GM12872 (cell line): ENCODE results near the gene MRPL40.

Source experiments
- TF ChIP-seq, protein P1 (sequence below): IDR thresholded peaks from 3 replicates; pipeline ENCODE4 v1.5.1; 2011; ENCODE audit warnings: low read depth, mild to moderate bottlenecking, low read length, moderate library complexity; ENCODE audit not compliant: insufficient read depth

Gene MRPL40

GRCh38 chr22:19394274-19395050, 37.9 kb upstream of the MRPL40 start:
- TF ChIP-seq, protein P1, sequence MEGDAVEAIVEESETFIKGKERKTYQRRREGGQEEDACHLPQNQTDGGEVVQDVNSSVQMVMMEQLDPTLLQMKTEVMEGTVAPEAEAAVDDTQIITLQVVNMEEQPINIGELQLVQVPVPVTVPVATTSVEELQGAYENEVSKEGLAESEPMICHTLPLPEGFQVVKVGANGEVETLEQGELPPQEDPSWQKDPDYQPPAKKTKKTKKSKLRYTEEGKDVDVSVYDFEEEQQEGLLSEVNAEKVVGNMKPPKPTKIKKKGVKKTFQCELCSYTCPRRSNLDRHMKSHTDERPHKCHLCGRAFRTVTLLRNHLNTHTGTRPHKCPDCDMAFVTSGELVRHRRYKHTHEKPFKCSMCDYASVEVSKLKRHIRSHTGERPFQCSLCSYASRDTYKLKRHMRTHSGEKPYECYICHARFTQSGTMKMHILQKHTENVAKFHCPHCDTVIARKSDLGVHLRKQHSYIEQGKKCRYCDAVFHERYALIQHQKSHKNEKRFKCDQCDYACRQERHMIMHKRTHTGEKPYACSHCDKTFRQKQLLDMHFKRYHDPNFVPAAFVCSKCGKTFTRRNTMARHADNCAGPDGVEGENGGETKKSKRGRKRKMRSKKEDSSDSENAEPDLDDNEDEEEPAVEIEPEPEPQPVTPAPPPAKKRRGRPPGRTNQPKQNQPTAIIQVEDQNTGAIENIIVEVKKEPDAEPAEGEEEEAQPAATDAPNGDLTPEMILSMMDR: no peak

DNA sequence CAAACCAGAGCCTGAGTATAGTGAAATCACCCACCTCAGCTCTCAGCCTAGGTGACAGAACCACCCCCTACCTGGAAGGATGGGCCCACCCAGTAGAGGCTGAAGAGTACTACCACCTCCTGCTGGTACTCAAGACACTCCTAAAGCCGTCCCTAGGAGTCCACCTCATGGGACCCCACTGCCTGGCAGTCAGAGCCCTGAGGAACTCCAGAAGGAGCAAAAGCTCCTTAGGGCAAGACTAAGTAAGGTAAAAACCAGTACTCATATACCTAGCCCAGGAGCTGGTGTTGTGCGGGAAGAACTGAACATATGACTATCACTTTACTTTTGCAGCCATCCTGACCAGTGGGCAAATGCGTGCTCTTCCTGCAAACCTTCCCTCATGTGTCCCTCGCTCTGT, 37.1 kb upstream of the MRPL40 start:
- TF ChIP-seq, protein P1: no peak

- TF ChIP-seq, protein P1: no peak
Observed at GRCh38 chr22:19396561-19396933, 35.8 kb upstream of the MRPL40 start.

DNA sequence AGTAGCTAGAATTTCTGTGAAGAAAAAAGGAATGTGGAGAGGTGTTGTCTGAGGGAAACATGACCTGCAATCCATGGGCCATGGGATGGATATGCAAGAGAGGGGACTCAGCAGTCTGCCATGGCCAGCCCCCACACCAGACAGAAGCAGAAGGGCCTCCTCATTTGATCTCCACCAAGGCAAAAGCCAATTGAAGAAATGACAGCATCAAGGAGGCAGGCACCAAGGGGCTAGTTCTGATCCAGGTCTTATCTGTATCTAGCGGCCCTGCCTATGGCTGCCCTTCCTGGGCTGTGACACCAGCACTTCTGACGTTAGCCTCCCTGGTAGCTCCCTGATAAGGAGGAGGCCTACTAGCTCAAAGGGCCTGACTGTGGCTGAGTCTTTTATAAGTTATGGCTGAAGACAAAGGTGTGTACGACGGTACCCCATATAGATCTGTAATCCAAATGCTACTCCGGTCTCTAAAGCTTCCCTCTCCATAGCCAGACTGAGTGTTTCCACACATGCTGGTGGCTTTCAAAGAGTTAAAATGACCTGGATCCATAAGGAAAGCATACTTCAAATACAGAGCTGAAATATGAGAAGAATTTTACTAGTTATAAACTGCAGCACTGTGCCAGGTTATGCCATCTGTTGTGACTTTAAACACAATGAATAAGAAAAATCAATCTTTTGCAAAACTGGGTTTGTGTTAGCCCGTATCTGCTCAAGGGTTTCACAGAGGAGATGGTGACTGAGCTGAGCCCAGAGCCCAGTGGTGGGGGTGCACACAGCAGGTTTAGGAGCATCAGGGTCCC, 35.2 kb upstream of the MRPL40 start:
- TF ChIP-seq, protein P1: no peak

DNA sequence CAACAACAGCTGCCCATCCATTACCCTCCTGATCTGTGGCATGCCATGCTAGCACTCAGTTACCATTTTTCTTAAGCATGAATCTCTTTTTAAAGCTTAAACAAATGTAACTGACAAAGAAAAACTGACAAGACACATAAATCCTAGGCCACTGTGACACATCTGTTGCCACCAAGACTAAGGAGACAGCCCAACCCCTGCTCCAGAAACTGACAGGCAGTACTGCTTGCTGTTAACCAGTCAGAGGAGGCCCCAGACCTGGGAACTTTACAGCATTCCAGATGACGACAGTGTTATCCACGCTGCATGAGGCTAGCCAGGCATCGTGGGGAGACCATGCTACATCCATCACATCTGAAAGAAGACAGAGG, 34.6 kb upstream of the MRPL40 start:
- TF ChIP-seq, protein P1: no peak

GRCh38 chr22:19398206-19398605, 34.1 kb upstream of the MRPL40 start:
- TF ChIP-seq, protein P1: no peak

- TF ChIP-seq, protein P1: no peak
Observed at GRCh38 chr22:19398652-19399051, 33.7 kb upstream of the MRPL40 start.
